GM23248 (cell line): ENCODE measurements around the gene TXLNB.

Experiments used
- EZH2 ChIP-seq: fragments of 200-600 bp; sonication (generic); IDR thresholded peaks from 2 replicates; pipeline ENCODE4 v1.6.1; 2018; ENCODE audit warnings: antibody characterized with exemption, mild to moderate bottlenecking; ENCODE audit not compliant: insufficient read depth, poor library complexity, severe bottlenecking
- EZH2phosphoT487 ChIP-seq: fragments of 200-600 bp; sonication (generic); IDR thresholded peaks from 2 replicates; pipeline ENCODE4 v1.6.1; 2018; ENCODE audit warnings: antibody characterized with exemption, moderate library complexity, mild to moderate bottlenecking, low read depth; ENCODE audit not compliant: insufficient read depth

GRCh38 chr6:139204978-139205377 is 86.8 kb downstream of the TXLNB start:
- TF ChIP-seq EZH2phosphoT487: no peak
- TF ChIP-seq EZH2: no peak
